Karpas-422 (cell line): ENCODE measurements around the gene SPHK2. TPM values are rescaled to one million over a fixed set of nuclear protein-coding genes. Genes with fewer than 3 reads are reported as not detected.

Experiments
- DNase-seq: peaks from one replicate; pipeline ENCODE4 v3.0.0-alpha.2; 2015
- H2AFZ ChIP-seq: fragments of 200-600 bp; sonication (generic); 2 replicates; pipeline ENCODE4 v1.6.1; 2014; ENCODE audit warnings: antibody characterized with exemption, low read length, mixed read lengths
- H3K27ac ChIP-seq: fragments of 200-600 bp; sonication (generic); 2 replicates; pipeline ENCODE4 v1.5.1; 2014; ENCODE audit warnings: mild to moderate bottlenecking, low read length, moderate library complexity
- H3K27me3 ChIP-seq: fragments of 200-600 bp; sonication (generic); 2 replicates; pipeline ENCODE4 v1.6.1; 2014; ENCODE audit warnings: low read length, mixed read lengths
- H3K36me3 ChIP-seq: fragments of 200-600 bp; sonication (generic); 2 replicates; pipeline ENCODE4 v1.6.1; 2014; ENCODE audit warnings: low read length, mixed read lengths; ENCODE audit not compliant: insufficient read depth
- H3K4me1 ChIP-seq: fragments of 200-600 bp; sonication (generic); 2 replicates; pipeline ENCODE4 v1.6.1; 2014; ENCODE audit warnings: mild to moderate bottlenecking, low read length, mixed read lengths
- H3K4me2 ChIP-seq: fragments of 200-600 bp; sonication (generic); 2 replicates; pipeline ENCODE4 v1.6.1; 2014; ENCODE audit warnings: low read length, low read depth, mild to moderate bottlenecking; ENCODE audit not compliant: poor library complexity, severe bottlenecking
- H3K4me3 ChIP-seq: fragments of 200-600 bp; sonication (generic); 2 replicates; pipeline ENCODE4 v1.5.1; 2014; ENCODE audit warnings: mild to moderate bottlenecking, antibody characterized with exemption, low read length, mixed read lengths
- H3K79me2 ChIP-seq: fragments of 200-600 bp; sonication (generic); 2 replicates; pipeline ENCODE4 v1.6.1; 2014; ENCODE audit warnings: mild to moderate bottlenecking, low read length, mixed read lengths
- H3K9ac ChIP-seq: fragments of 200-600 bp; sonication (generic); 2 replicates; pipeline ENCODE4 v1.6.0; 2014; ENCODE audit warnings: low read length
- H3K9me2 ChIP-seq: fragments of 200-600 bp; sonication (generic), shearing (Covaris generic); replicated peaks from 2 replicates; pipeline ENCODE4 v1.6.0; 2014; ENCODE audit warnings: mild to moderate bottlenecking, low read length, moderate library complexity; ENCODE audit not compliant: insufficient read depth
- H3K9me3 ChIP-seq: fragments of 300-700, 200-600 bp; sonication (generic); 2 replicates; pipeline ENCODE4 v1.6.1; 2014; ENCODE audit warnings: low read length, mixed read lengths
- H4K20me1 ChIP-seq: fragments of 200-600 bp; sonication (generic); 2 replicates; pipeline ENCODE4 v1.6.1; 2014; ENCODE audit warnings: mild to moderate bottlenecking, antibody characterized with exemption, low read length, low read depth; ENCODE audit not compliant: insufficient read depth
- total RNA-seq: library from RNA; depleted of rRNA; stranded (reverse); fragments of >200 nt; shearing (Covaris generic); gene quantifications from 2 replicates; pipeline ENCODE4 v1.2.3, GENCODE V29; 2014; ENCODE audit warnings: low replicate concordance

Gene SPHK2
- total RNA-seq, 1 experiment from 2014 or later = 30.6 TPM

DNA sequence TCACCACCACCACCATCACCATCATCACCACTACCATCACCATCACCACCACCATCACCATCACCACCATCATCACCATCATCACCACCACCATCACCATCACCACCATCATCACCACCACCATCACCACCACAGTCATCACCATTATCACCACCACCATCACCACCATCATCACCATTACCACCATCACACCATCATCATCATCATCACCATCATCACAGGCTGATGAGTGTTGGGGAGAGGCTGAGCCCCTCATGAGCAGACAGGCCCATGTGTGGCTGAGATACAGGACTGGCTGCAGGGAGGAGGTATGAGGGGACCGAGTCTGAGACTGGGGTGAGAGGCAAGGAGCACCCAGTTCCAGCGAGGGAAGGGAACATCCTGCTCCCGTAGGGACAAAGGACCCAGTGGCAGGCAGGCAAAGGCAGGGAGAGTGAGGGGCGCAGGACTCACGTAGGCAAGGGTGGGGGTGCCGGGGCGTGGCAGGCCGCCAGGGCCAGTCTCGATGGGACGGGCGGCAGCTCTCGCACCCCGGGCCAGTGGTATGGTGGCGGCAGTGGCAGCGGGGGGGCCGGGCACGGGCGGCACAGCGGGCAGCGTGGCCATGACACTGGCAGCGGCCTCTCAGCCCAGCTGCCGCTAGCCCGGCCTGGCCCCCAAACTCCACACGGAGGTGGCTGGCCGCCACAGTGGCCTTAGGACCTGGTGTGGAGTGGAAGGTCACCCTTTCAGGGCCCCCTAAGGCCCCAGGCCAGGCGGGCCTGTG lies 50.8 kb downstream of the SPHK2 start:
- H3K79me2 ChIP-seq = no peaks in the 10 kb centered on the region
- H3K9me2 ChIP-seq = no peaks in the 10 kb centered on the region
- no peak overlapping the region for H2AFZ ChIP-seq
- no peaks in the 10 kb centered on the region for H4K20me1 ChIP-seq
- no peaks in the 10 kb centered on the region for H3K27me3 ChIP-seq
- no peak overlapping the region for H3K9ac ChIP-seq
- H3K4me2 ChIP-seq = no peak overlapping the region
- no peaks in the 10 kb centered on the region; the same call in 1 of the 2 replicates for H3K9me3 ChIP-seq
- H3K4me1 ChIP-seq = no peaks in the 10 kb centered on the region
- no peak for DNase-seq
- no peaks in the 10 kb centered on the region for H3K36me3 ChIP-seq
- no peak overlapping the region for H3K27ac ChIP-seq
- H3K4me3 ChIP-seq = no peak overlapping the region

- Histone ChIP-seq H4K20me1 (no peaks in the 10 kb centered on the region), H3K36me3 (no peaks in the 10 kb centered on the region), H3K79me2 (no peaks in the 10 kb centered on the region), H3K9me3 (no peaks in the 10 kb centered on the region; the same call in 1 of the 2 replicates), H3K27ac (no peak overlapping the region), H3K9me2 (no peaks in the 10 kb centered on the region), H3K27me3 (no peaks in the 10 kb centered on the region), H3K4me2 (no peak overlapping the region), H2AFZ (no peak overlapping the region), H3K9ac (no peak overlapping the region), H3K4me1 (no peaks in the 10 kb centered on the region), H3K4me3 (no peak overlapping the region)
- DNase-seq = no peak
These were observed 51.6 kb downstream of the SPHK2 start for GRCh38 chr19:48670699-48671445.

DNA sequence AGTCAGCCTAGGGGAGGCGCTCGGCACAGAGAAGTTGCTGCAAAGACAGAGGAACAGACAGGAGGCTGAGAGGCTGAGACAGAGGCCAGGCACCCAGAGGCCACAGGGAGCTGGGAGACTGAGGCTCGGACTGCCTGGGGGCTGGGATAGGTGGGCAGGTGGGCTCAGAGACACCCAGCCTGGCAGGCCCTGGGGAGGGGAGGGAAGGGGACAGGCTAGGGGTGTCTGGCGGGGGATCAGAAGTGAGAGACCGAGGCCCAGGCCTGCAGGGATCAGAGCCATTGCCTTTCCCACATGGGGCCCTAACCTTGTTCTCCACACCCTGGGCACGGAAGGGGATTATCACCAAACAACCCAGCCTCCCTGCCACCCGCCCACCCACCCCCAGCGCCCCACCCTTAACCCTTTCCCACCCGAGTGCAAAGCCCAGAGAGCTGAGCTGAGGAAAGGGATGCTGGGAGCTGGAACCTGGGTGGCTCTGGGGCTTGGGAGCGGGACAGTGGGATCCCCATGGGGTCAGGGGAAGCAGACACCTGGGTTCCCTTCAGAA lies 52.2 kb downstream of the SPHK2 start:
- Histone ChIP-seq H3K79me2 (no peaks in the 10 kb centered on the region), H4K20me1 (no peaks in the 10 kb centered on the region), H3K27me3 (no peaks in the 10 kb centered on the region), H3K9me2 (no peaks in the 10 kb centered on the region), H3K27ac (no peak overlapping the region), H3K9me3 (no peaks in the 10 kb centered on the region; the same call in 1 of the 2 replicates), H2AFZ (no peak overlapping the region), H3K4me1 (no peaks in the 10 kb centered on the region), H3K9ac (no peak overlapping the region), H3K4me2 (no peak overlapping the region), H3K4me3 (no peak overlapping the region), H3K36me3 (no peaks in the 10 kb centered on the region)
- DNase-seq = no peak

DNA sequence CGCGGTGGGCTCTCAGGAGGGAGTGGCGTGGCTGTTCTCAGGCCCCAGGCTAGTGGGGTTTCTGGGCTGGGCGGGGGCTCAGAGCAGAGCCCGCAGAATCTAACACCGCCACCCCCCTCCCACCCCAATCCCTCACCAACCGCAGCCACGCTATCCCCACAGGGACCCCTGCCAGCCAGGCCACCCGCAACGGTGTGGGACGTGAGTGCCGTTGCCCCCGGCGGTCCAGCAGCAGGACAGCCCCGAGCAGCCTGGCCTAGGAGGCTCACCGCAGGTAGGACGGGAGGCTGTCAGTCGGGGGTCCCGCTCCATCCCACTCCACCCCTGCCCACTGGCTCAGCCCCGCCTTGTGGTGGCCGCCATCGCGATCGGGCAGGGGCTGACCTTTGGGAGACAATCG lies 53.7 kb downstream of the SPHK2 start, which contains the start of gene NTN5:
TSS of gene NTN5 (minus strand) at position 24 of the 400 bp plus-strand sequence. CDS start 2,031 bp downstream, outside the sequence.
- H2AFZ ChIP-seq = no peak within 1 kb of the TSS
- no peak within 1 kb of the TSS for H3K4me2 ChIP-seq
- no peak for DNase-seq
- no peaks in the 10 kb centered on the region for H3K27me3 ChIP-seq
- no peaks in the 10 kb centered on the region for H4K20me1 ChIP-seq
- H3K9ac ChIP-seq = no peak within 1 kb of the TSS
- no peaks in the 10 kb centered on the region for H3K9me2 ChIP-seq
- no peaks in the 10 kb centered on the region for H3K79me2 ChIP-seq
- no peaks in the 10 kb centered on the region for H3K4me1 ChIP-seq
- no peaks in the 10 kb centered on the region for H3K36me3 ChIP-seq
- H3K27ac ChIP-seq = no peak within 1 kb of the TSS
- no peak within 1 kb of the TSS for H3K4me3 ChIP-seq
- H3K9me3 ChIP-seq = no peaks in the 10 kb centered on the region; the same call in 1 of the 2 replicates

DNA sequence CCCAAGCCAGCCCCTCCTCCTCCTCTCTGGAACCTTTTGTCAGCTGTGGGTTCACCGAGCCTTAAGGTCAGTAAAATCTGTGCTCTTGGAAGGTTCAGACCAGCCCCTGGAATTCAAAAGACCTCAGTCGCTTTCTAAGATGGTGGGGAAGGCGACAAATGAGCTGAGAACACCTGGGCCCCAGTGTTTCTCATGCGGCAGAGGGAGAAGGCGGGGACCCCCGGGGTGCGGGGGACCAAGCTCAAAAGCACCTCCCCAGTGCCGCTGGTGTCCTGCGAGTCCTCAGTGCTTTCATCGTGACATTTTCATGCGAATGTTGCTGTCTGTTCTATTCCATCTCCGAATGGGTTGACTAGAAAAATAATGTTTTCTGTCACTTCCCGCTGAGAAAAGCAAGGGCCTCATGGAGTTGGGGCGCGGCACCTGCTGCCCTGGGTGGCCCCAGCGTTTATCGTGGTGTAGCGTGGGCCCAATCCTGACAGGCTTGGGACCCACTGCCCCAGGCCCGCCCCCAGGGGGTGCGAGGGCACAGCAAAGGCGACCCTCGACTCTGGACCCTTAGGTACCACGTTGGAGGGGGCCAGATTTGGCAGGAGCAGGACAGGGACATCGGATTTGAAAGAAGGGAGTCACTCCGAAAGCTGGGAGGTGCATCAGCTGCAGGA lies 54.3 kb downstream of the SPHK2 start:
- Histone ChIP-seq H3K79me2 (no peaks in the 10 kb centered on the region), H3K9ac (no peak overlapping the region), H3K9me3 (no peaks in the 10 kb centered on the region; the same call in 1 of the 2 replicates), H3K9me2 (no peaks in the 10 kb centered on the region), H4K20me1 (no peaks in the 10 kb centered on the region), H3K4me3 (no peak overlapping the region), H3K4me2 (no peak overlapping the region), H2AFZ (no peak overlapping the region), H3K27ac (no peak overlapping the region), H3K4me1 (no peaks in the 10 kb centered on the region), H3K27me3 (no peaks in the 10 kb centered on the region), H3K36me3 (no peaks in the 10 kb centered on the region)
- no peak for DNase-seq

GRCh38 chr19:48674216-48674809 lies 55.0 kb downstream of the SPHK2 start:
- no peak overlapping the region for H2AFZ ChIP-seq
- H4K20me1 ChIP-seq = no peaks in the 10 kb centered on the region
- H3K4me3 ChIP-seq = no peak overlapping the region
- H3K9ac ChIP-seq = no peak overlapping the region
- H3K4me1 ChIP-seq = no peaks in the 10 kb centered on the region
- no peaks in the 10 kb centered on the region for H3K36me3 ChIP-seq
- no peaks in the 10 kb centered on the region for H3K79me2 ChIP-seq
- H3K27ac ChIP-seq = no peak overlapping the region
- no peak for DNase-seq
- H3K9me3 ChIP-seq = no peaks in the 10 kb centered on the region; the same call in 1 of the 2 replicates
- H3K4me2 ChIP-seq = no peak overlapping the region
- H3K27me3 ChIP-seq = no peaks in the 10 kb centered on the region
- H3K9me2 ChIP-seq = no peaks in the 10 kb centered on the region

GRCh38 chr19:48674921-48675824 lies 55.9 kb downstream of the SPHK2 start:
- H3K4me1 ChIP-seq = no peaks in the 10 kb centered on the region
- DNase-seq = peak; percentile 92
- H4K20me1 ChIP-seq = no peaks in the 10 kb centered on the region
- H3K27ac ChIP-seq = no peak overlapping the region
- no peak overlapping the region for H3K4me3 ChIP-seq
- no peak overlapping the region for H2AFZ ChIP-seq
- H3K9ac ChIP-seq = no peak overlapping the region
- H3K36me3 ChIP-seq = no peaks in the 10 kb centered on the region
- H3K79me2 ChIP-seq = no peaks in the 10 kb centered on the region
- no peaks in the 10 kb centered on the region for H3K27me3 ChIP-seq
- no peak overlapping the region for H3K4me2 ChIP-seq
- no peaks in the 10 kb centered on the region for H3K9me2 ChIP-seq
- no peaks in the 10 kb centered on the region for H3K9me3 ChIP-seq
